HT1080 (cell line): Measurements from ENCODE around the gene CHGA. TPM values are rescaled to one million over a fixed set of nuclear protein-coding genes. Genes with fewer than 3 reads are reported as not detected.

Experiments
- DNase-seq: peaks from one replicate; pipeline ENCODE4 v3.0.0-alpha.2; 2015; ENCODE audit warnings: low read depth
- total RNA-seq: library from RNA; depleted of rRNA; stranded (reverse); fragments of >200 nt; shearing (Covaris generic); gene quantifications from 2 replicates; pipeline ENCODE4 v1.2.3, GENCODE V29; 2014; rRNA removed

Gene CHGA
- total RNA-seq, 1 experiment from 2014 or later, result not detected

DNA sequence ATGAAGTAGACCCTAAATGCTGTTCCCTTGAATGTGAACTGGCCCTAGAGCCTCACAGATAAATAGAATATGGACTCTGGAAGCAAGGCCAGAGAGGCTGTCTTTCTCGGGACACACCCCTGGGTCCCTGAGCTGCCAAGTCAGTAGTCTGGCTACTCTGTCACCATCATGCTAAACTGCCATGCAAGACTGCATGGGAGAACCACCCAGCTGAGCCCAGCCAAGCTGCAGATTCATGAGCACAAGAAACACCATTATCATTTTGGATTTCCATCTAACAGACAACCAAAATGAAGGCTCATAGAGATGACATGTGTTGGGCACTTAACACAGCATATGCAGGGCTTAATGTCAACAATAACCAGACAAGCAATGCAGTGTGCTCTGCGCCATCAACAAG, 53.3 kb downstream of the CHGA start:
- no peak for DNase-seq

DNA sequence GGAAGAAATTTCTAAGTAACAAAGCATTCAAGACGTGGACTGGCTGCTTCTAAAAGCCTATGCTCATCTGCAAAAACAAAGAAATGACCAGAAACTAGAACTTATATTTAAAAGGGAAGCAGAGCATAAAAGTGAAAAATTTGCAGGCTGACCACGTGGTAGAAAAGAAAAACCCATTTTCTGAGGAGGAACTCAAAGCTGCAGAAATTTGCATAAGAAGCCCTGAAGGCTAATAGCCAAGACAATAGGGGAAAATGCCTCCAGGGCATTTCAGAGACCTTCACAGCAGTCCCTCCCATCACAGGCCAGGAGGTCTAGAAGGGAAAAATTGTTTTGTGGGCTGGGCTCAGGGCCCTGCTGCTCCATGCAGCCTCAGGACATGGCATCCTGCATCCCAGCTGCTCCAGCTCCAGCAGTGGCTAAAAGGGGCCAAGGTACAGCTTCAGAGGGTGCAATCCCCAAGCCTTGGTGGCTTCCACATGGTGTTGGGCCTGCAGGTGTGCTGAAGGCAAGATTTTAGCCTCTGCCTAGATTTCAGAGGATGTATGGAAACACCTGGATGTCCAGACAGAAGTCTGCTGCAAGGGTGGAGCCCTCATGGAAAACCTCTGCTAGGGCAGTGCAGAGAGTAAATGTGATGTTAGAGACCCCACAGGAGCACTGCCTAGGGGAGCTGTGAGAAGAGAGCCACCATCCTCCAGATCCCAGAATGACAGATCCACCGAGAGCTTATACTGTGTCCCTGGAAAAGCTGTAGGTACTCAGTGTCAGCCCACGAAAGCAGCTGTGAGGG, 55.5 kb downstream of the CHGA start:
- DNase-seq, result no peak

DNA sequence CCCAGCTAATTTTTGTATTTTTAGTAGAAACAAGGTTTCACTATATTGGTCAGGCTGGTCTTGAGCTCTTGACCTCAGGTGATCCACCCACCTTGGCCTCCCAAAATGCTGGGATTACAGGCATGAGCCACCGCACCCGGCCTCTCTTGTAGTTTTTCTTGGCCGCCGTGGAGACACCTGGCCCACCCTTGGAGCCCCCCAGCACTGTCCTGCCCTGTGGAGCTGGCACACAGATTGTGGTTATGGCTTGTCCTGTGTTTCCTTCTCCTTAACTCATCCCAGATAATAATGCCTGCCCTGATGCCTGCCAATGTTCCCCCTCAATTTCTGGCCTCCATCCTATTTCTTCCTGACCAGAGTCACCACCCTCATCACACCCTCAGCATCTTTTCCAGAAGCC, 57.9 kb downstream of the CHGA start:
- no peak for DNase-seq

GRCh38 chr14:92981726-92982125, 58.8 kb downstream of the CHGA start:
- no peak for DNase-seq

DNA sequence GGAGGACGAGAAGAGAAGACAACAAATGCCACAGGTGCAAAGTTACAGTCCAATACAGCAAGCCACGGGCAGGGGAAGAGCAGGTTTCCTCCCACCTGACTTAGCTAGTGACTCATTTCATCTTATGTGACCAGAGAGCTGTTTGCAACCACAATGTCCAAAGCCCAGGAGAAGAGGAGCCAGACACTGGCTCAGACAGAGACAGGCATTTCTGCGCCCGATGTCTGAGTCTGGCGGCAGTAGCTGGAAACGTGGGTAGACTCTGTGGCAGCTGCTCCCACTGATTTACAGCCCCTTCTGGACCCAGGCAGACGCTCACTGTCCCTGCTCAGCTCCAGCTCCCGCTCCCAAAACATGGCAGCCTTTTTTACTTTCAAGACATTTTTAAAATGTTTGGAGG, 60.0 kb downstream of the CHGA start:
- DNase-seq, result peak; percentile 38

DNA sequence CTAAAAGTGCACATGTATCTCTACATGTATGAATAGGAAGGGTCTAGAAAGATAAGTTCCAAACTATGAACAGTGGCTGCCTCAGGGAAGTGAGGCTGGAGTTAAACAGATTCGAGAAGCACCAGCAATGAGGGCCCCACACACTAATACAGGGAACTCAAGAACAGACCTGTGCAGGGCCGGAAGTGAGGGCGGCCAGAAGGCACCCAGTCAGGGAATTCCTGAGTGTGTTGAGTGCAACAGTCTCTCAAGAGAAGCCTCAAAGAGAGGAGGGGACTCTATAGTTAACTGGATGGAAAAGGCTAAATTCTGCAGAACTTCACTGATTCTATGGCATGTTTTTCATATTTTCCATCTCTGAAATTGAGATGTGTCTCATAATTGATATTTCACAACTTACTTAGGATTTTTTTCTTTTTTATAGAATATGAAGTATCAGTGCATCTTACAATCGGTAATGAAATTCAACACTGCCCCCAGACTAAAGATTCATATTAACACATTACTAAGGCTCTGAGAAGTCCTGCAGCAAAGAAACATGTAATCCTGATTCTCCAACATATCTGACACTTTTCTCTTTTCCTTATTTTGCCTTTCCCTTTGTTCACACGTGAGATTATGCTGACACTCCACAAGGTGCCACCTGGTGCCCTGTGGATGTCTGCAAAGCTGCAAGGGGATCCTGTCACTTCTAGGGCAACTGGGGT, 61.3 kb downstream of the CHGA start:
- no peak for DNase-seq

Other genes starting within 250 kb of the CHGA start
- gene LGMN, start 174.5 kb upstream of the CHGA start, total RNA-seq, result 26.5 and 29.5 TPM in 2 replicates
- 20.4 and 23.6 TPM in 2 replicates for gene GOLGA5, start 128.8 kb upstream of the CHGA start, total RNA-seq
- 37.5 and 57.0 TPM in 2 replicates for gene ITPK1, start 192.8 kb downstream of the CHGA start, total RNA-seq